Measurements from ENCODE around the gene GDPD4.

GDPD4 gene

DNA sequence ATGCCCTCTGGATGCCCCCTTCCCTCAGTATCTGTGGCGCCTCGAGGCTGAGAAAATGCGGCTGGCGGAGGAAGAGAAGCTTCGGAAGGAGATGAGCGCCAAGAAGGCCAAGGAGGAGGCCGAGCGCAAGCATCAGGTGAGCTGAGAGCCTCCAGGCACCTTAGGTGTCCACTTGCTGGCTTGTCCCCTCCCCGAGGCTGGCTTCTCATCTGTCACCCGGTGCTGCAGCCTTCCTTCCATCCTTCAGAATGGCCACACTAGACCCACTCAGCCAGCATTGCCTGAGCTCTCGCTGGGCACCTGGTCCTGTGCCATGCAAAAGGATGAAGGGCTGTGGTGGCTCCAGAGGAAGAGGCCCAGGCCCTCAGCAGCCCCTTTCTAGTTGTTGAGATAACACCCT, 121.1 kb downstream of the GDPD4 start:
- no peaks in the 10 kb centered on the region for H3K4me1 ChIP-seq
- no peak for DNase-seq
- no peaks in the 10 kb centered on the region for H3K9me3 ChIP-seq
- no peaks in the 10 kb centered on the region for H3K36me3 ChIP-seq
- no peaks in the 10 kb centered on the region for H3K27me3 ChIP-seq
- H3K4me3 ChIP-seq (ENCODE audit: low read depth, low read length), result no peak overlapping the region
- TF ChIP-seq, protein P1, sequence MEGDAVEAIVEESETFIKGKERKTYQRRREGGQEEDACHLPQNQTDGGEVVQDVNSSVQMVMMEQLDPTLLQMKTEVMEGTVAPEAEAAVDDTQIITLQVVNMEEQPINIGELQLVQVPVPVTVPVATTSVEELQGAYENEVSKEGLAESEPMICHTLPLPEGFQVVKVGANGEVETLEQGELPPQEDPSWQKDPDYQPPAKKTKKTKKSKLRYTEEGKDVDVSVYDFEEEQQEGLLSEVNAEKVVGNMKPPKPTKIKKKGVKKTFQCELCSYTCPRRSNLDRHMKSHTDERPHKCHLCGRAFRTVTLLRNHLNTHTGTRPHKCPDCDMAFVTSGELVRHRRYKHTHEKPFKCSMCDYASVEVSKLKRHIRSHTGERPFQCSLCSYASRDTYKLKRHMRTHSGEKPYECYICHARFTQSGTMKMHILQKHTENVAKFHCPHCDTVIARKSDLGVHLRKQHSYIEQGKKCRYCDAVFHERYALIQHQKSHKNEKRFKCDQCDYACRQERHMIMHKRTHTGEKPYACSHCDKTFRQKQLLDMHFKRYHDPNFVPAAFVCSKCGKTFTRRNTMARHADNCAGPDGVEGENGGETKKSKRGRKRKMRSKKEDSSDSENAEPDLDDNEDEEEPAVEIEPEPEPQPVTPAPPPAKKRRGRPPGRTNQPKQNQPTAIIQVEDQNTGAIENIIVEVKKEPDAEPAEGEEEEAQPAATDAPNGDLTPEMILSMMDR (IDR thresholded peaks at IDR 0.05; ENCODE audit: low read depth, low read length), result no peak

DNA sequence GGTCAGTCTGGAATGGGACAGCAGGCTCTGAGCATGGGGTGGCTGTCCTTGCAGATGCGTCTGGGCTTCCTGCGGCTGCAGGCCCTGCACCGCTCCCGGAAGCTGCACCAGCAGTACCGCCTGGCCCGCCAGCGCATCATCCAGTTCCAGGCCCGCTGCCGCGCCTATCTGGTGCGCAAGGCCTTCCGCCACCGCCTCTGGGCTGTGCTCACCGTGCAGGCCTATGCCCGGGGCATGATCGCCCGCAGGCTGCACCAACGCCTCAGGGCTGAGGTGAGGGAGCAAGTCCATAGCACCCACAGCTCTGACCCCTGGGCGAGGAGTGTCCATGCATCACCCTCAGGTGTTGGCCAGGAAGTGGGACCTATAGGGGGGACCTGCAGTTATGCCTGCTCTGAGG, 121.8 kb downstream of the GDPD4 start:
- TF ChIP-seq, protein P1 (IDR thresholded peaks at IDR 0.05; ENCODE audit: low read depth, low read length), result no peak
- Histone ChIP-seq H3K27me3 (no peaks in the 10 kb centered on the region), H3K4me3 (ENCODE audit: low read depth, low read length) (no peak overlapping the region), H3K4me1 (no peaks in the 10 kb centered on the region), H3K36me3 (no peaks in the 10 kb centered on the region), H3K9me3 (no peaks in the 10 kb centered on the region)
- no peak for DNase-seq

DNA sequence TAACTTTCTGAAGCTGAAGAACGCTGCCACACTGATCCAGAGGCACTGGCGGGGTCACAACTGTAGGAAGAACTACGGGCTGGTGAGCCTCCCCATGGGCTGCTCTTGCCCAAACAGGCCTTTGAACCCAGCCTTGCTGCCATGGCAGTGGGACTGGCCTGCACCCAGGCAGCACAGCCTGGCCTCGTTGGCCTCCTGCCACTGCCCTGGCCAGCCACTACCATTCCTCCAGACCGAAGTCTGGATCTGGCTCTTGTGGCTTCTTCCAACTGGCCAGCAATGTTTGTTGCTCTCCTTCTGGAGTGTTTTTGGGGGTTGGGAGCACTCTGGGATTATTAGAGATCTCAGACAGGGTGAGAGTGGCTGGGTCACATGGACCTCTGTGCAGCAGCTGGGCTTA, 122.4 kb downstream of the GDPD4 start:
- H3K27me3 ChIP-seq, result no peaks in the 10 kb centered on the region
- H3K36me3 ChIP-seq, result no peaks in the 10 kb centered on the region
- H3K9me3 ChIP-seq, result no peaks in the 10 kb centered on the region
- DNase-seq, result no peak
- no peak overlapping the region for H3K4me3 ChIP-seq (ENCODE audit: low read depth, low read length)
- H3K4me1 ChIP-seq, result no peaks in the 10 kb centered on the region
- TF ChIP-seq, protein P1 (IDR thresholded peaks at IDR 0.05; ENCODE audit: low read depth, low read length), result no peak

DNA sequence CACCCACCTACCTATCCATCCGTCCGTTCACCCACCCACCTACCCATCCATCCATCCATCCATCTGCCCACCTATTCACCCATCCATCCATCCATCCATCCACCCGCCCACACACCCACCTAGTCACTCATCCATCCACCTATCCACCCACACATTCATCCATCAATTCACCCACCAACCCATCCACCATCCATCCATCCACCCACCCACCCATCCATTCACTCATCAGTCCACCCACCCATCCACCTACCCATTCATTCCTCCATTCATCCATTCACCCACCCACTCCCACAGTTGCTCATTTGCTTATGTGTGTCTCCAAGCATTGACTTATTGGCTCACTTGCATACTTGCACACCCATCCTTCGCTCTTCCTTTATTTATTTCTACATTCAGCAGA, 123.3 kb downstream of the GDPD4 start:
- Histone ChIP-seq H3K4me1 (no peaks in the 10 kb centered on the region), H3K27me3 (no peaks in the 10 kb centered on the region), H3K9me3 (no peaks in the 10 kb centered on the region), H3K4me3 (ENCODE audit: low read depth, low read length) (no peak overlapping the region), H3K36me3 (no peaks in the 10 kb centered on the region)
- TF ChIP-seq, protein P1 (IDR thresholded peaks at IDR 0.05; ENCODE audit: low read depth, low read length), result no peak
- DNase-seq, result no peak

DNA sequence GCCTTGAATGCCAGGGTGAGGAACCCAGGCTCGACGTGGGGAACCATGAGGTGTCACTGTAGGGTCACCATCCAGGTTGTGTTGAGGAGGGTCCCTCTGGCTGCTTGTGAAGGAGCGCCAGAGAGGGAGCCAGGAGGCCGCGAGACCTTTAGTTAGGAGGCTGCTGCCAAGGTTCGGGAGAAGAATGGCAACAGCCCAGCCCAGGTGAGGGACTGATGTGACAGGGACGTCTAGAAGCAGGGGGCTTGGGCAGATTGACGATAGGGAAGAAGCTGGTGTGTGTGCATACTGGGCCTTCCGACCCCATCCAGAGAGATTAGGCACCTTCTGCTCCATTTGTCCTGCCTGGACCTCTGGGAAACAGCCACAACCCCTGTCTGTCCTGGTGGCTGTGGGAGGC, 124.5 kb downstream of the GDPD4 start:
- Histone ChIP-seq H3K9me3 (no peaks in the 10 kb centered on the region), H3K27me3 (no peaks in the 10 kb centered on the region), H3K4me1 (no peaks in the 10 kb centered on the region), H3K36me3 (no peaks in the 10 kb centered on the region), H3K4me3 (ENCODE audit: low read depth, low read length) (no peak overlapping the region)
- no peak for DNase-seq
- TF ChIP-seq, protein P1 (IDR thresholded peaks at IDR 0.05; ENCODE audit: low read depth, low read length), result no peak

DNA sequence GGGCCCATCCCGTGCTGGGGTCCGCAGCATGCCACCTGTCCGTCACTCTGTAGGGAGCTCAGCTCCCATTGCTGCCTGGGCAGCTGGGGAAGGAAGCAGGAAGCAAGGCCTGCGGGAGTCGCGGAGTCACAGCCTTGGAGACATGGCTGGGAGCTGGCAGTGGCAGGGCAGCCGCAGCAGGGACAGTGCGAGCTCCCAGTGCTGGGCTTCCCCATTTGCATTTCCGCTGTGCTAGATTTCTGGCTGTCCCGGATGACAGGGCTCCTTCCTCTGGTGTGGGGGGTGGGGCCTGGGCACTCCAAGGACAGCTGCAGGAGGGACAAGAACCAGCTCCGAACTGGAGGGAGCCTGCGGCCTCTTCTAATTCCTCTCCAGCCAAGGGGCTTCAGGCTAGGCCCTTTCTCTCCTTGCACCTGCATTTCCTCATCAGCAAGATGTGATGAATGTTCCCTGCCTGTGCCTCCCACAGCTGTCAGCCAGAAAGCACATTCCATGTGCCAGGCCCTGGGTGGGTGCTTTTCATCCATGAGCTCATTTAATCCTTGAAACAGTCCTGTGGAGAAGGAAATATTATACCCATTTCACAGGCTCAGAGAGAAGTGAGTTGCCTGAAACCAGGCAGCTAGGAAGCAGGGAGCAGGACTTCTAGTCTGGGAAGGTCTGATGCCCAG, 125.5 kb downstream of the GDPD4 start:
- TF ChIP-seq, protein P1 (IDR thresholded peaks at IDR 0.05; ENCODE audit: low read depth, low read length), result no peak
- no peaks in the 10 kb centered on the region for H3K4me1 ChIP-seq
- no peak for DNase-seq
- no peaks in the 10 kb centered on the region for H3K9me3 ChIP-seq
- no peak overlapping the region for H3K4me3 ChIP-seq (ENCODE audit: low read depth, low read length)
- H3K27me3 ChIP-seq, result no peaks in the 10 kb centered on the region
- H3K36me3 ChIP-seq, result no peaks in the 10 kb centered on the region
